Raji (cell line): ENCODE measurements around the gene MIER3.
A peak's percentile ranks its signal among the peaks of the same experiment; 100 is the strongest.

Experiments used
- POLR2A ChIP-seq: IDR thresholded peaks from 2 replicates; pipeline ENCODE4 v1.6.1; 2011; ENCODE audit warnings: low read depth, low read length, control low read depth; ENCODE audit not compliant: insufficient read depth

MIER3 gene

DNA sequence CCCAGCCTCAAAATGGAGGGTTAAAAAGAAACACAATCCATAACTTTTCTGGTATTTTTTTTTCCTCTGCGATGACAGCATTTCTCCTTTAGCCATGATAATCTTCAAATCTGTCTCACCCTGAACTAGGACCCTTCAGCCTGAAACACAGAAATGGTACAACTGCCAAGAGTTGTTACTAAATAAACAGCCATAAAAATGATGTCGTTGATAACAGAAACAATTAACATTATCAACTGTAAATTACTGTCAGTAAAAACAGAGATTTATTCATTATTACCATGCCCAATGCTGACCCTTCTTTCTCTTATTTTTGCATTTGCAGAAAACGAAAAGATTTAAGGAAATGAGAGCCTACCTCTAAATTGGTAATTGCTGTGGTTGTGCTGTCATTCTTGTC lies 19.4 kb upstream of the MIER3 start:
- no peak for TF ChIP-seq POLR2A

DNA sequence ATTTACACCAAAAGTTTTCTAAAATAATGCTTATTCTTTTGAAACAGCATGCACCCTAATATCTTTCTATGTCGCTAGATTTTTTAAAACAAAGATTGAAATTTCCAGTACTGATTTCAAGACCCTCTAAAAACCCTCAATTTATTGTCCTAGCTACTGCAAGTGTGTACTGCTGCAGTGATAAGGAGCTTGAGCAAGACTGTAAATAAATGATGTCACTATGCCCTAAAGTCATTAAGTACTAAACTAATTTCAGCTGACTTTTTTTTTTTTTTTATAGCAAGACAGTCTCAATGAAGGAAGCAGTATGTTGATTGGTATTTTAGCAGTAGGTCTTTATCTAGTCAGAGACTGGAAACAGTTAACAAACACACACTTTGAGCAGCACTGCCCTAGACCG lies 12.2 kb upstream of the MIER3 start:
- no peak for TF ChIP-seq POLR2A

DNA sequence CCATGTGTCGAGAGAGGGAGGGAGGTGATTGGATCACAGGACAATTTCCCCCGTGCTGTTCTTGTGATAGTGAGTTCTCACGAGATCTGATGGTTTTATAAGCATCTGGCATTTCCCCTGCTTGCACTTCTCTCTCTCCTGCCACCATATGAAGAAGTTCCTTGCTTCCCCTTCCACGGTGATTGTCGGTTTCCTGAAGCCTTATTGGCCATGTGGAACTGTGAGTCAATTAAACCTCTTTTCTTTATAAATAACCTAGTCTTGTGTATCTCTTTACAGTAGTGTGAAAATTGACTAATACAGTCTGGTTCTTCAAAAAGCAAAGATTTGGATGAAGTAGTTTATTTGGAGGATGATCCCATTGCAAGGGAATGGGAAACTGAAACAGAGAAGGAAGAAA lies 11.3 kb upstream of the MIER3 start:
- no peak for TF ChIP-seq POLR2A

DNA sequence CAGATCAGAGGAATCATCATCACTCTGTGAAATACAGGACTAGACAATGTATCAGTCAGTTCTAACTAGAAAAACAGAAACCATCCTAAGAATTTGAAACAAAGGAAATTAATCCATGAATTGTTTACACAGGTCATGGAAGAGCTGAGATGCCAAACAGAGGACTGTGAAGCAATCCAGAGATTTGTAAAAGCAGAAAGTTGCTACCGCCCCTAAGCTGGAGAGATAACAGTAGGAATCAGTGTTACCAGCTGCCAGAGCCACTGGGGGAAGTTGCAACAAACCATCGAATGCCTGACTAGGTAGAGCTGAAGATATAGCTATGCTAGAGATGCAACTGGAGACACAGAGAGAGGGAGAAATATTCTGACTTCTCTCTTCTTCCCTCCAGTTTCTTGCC lies 10.4 kb upstream of the MIER3 start:
- TF ChIP-seq POLR2A = no peak

DNA sequence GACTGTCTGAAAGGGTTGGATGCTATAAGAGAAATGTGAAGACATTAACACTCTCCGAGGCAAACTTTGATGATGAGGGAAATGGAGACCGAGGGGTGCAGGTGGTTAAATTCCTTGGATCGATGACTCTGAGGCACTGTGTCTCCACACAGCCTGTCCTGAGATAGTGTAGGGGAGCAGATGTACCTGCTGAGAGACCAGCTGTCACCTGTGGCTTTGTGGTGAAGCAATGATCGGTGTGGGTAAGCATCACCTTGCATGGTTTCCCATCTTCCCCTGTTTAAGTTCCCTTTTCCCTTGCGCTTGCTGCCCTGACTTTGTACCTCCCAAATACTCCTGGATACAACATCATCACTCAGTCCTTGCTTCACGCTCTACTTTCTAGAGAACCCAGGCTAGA lies 9.8 kb upstream of the MIER3 start:
- no peak for TF ChIP-seq POLR2A

DNA sequence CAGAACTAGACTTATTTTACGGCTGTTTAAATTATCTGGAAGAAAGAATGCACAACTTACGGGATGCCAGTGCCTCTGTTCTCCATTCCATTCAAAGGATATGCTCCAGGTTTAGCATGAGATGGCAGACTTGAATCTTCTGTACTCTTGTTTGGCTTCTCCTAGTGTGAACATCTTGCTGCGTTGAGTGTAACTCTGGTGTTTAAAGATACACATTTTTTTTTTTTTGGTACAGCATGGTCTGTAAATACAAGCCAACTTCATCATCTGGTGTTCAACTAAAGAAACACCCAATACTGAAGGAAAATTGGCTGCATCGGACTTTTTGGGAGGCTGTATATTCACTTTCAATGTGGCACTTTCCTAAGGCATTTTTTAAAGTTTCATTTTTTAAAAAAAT lies 7.4 kb upstream of the MIER3 start:
- TF ChIP-seq POLR2A = no peak

DNA sequence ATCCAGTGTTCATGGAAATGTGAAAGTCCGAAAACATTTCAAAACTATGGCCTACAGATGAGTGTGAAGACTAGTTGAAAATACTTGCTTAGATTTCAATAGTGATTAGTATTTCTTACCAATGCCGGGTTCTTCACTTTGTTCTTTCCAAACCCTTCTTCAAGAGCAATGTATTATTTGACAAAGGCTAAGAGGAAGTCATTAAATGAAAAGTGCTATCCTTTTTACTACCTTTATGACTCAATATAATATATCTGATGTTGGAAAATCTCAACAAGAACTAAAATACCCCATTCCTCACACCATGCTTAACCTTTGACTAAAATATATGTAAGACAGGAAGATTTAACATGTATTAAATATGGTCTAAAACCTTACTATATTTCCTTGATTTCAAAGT lies 6.7 kb upstream of the MIER3 start:
- TF ChIP-seq POLR2A = no peak

DNA sequence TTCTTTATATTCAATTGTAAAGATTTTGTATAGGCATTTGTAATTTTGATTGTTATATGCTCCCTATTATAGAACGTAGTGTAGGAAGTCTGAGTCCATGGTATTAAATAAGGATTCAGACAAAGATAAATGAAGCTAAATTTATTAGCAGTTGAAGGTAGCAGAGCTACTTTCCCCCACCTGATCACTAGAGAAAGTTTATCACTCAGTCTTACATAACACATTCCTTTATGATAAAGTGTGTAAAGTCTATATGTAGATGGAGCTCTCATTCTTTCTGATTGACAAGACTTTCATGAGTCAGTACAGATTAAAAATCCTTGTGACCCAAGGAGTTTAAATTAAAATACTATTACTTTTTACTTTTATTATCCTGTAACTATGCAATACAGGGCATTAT lies 2.3 kb upstream of the MIER3 start:
- TF ChIP-seq POLR2A = no peak

DNA sequence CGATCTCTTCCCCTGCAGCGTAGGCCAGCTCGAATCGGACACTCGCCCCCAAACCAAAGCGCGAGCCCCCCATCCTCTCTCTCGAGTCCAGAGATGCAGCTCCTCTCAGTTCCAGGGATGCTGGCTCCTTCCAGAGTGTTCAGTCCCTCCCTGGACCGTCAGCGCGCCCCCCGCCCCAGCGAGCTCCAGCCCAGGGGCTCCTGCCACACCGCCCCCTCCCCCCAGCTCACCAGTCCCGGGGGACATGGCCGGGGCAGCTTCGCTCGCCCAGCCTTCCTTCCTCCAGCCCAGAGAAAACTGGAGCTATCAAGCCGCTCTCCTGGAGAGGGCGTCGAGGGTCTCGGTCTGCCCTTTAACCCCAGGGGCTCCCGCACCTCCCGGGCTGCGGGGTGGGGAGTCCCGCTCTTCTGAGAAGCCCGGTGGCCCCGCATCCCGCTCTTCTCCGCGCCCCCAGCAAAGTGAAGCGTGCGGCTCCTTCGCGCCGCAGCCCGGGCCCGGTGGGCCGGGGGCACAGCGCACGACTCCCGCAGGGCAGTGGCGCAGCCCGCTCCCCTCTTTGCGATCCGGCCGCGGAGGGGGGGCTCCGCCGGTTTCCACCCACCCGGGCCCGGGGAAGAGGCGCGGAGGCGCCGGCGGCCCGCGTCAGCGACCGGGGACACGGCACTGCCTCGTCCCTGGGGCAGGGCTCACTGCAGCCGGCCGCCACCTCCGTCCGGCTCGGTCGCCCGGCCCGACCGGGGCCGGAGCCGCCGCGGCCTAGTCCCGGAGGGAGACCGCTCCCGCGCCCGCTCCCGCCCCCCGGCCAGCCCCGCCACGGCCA lies 587 bp downstream of the MIER3 start:
- peak; percentile 14; the same call in 1 of the 2 replicates for TF ChIP-seq POLR2A

DNA sequence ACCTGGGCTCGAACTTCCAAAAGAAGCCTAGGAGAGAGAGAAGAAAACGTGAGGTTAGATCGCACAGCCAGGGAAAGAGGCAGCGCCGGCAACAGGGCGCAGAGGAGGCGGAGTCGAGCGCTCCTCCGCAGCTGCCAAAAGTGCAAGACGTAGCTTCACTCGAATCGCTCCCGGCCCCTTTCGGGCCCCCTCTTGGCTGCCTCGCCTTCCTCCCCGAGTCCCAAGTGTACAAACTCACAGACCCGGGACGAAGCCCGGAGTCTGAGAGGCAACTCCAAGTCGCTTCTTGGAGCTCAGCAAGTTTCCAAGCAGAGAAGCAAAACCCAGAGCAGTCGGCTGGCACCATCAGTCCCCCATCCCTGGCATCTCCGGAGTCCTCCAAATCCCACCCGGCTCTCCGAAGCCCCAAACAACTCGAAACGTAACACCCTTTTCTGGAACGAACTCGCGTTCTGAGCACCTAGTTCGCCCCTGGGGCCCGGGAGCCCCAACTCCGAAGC lies 1.2 kb downstream of the MIER3 start:
- TF ChIP-seq POLR2A = no peak

DNA sequence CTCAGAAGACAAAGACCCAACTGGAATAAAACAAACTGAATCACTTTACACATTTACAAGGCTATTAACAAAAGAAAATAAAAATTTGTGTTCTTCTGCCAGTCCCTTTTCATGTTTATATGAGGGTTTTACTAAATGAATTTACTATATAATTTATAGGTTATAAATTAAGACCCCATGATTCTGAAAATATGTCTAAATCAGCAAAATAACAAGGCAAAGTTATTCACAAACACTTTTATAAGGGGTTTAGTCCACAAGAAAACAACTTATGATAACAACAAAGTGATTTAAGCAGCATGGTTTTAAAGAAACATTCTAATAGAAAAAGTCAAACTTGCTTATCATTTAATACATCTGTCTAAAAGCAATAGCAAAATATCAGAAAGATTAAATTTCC lies 4.9 kb downstream of the MIER3 start:
- no peak for TF ChIP-seq POLR2A

DNA sequence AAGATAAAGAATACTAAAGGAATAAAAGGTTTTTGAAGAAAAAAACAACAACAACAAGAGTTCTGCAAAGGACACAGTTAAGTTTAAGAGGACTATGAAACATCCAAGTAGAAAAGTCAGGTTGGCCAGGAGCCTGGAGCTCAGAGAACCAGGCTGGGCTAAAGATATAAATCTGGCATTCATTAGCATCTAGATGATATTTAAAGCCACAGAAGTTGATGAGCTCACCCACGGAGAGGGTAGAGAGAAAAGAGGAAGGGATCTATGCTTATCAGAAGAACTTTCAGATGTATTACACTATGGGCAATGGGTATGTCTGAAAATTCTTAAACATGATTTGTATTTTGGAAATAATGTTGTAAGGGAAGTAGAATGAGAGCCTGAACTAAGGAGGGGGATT lies 9.9 kb downstream of the MIER3 start:
- TF ChIP-seq POLR2A = no peak

DNA sequence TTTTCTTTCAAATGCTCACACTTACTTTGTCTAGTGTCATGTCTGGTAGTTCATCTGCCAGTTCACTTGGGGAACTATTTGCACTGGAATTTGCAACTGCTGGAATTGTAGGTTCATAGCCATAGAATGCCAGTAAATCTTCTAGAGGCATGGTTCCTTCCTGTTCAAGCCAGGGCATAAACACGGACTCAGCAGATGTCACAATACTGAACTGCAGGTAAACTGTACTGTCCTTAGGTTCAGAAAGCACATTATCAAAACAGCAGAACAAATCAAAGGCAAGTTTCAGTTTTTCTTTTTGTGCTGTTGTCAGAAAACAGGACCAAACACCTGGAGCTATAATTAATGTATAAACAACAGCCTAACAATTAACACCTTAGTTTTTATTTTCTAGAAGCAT lies 13.1 kb downstream of the MIER3 start:
- TF ChIP-seq POLR2A = no peak

DNA sequence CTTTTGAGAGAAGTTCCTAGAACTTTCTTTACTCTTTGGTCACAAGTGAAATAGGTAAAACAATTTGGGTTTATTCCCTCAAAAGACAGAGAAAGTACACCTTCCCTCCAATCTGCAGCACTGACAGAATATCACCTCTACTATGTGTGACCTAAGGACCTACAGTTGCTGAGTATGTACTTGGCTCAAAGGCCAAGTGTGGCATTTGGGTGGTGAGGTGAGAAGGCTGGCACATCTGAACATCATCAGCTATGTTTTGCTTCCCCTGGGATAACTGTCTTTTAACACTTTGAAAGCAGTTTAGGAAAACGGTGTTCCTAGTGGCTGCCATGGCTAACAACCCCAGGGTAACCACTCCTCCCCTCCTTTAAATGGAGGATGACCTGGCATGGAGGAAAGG lies 17.6 kb downstream of the MIER3 start:
- TF ChIP-seq POLR2A = no peak

DNA sequence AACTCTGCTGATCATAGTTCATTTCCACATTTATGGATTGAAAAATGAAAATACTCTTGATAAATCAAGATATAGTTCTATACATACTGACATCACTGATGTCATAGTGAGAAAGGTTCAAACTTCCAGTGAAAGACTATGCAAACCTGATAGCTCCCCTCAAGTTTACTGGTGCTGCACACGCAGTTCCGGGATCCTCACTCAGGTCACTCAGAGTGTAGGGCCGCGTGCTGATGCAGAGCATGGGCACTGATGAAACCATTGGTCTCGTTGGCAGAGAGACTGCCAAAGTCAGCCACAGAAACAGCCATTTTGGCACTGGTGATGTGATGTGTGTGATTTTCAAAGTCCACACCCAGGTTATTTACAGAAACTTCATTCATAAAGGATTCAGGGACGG lies 29.0 kb downstream of the MIER3 start:
- no peak for TF ChIP-seq POLR2A

DNA sequence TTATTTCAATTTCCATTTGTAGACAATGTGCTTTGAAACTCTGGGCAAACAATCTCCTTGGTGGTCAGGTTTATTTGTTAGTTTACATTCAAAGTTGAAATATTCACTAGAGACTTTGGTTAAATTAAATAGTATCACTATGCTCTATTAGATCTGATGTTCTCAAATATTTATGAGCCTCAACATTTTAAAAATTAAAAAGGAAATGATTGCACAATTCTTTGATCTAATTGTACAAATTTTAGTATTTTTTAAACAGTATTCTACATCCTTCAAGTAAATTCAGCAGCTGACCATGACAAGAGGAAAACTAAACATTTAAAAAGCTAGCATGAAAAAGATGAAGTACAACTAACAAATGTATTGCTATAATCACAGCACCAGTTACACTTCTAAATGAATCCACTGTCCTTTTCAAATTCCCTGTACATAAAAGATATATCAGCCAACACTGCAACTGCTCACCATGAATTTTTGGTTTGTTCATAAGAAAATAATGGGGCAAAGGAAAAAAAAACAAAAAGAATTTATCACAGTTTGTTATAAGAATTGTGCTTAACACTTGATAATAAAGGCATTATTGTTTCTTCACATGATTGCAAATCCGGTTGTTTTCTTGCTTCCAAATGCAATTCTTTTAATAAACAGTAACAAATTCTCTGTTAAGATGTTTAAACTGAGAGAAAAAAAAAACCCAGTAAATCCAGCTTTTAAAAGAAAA lies 31.8 kb downstream of the MIER3 start:
- no peak for TF ChIP-seq POLR2A
